Stimulated activated CD4-positive, alpha-beta T cell treated with anti-CD3 and anti-CD28 coated beads, Interleukin-2, amount 100 ng/mL, for 48 hours (primary cell): ENCODE measurements around the gene ELF2.
"Not testable (repeated sequence)": the region's sequence is repeated elsewhere in the genome, so short reads cannot be mapped to it uniquely, and the experiment has no call there.

ENCODE experiments used
- DNase-seq, 2 donors: peaks; one replicate each; pipeline ENCODE4 v3.0.0-alpha.2; 2020

Gene ELF2

DNA sequence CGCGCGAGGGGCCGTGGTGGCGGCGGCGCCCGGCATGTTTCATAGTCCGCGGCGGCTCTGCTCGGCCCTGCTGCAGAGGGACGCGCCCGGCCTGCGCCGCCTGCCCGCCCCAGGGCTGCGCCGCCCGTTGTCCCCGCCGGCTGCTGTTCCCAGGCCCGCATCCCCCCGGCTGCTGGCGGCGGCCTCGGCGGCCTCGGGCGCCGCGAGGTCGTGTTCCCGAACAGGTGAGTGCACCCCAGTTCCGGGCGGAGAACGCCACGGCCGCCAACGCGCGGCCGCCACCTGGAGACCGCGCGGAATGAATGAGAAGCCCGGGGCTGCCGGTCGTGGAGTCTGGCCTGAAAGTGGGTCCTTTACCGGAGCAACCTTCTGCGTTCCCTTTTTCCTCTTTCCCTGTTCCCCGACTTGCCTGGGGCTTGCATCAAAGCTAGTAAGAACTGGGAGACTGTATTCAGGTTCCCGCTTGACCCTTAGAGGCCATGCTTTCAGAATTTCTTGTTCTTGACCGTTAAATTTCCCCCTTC is 161.0 kb downstream of the ELF2 start:
- peak; percentile 31 to 36 for DNase-seq

DNA sequence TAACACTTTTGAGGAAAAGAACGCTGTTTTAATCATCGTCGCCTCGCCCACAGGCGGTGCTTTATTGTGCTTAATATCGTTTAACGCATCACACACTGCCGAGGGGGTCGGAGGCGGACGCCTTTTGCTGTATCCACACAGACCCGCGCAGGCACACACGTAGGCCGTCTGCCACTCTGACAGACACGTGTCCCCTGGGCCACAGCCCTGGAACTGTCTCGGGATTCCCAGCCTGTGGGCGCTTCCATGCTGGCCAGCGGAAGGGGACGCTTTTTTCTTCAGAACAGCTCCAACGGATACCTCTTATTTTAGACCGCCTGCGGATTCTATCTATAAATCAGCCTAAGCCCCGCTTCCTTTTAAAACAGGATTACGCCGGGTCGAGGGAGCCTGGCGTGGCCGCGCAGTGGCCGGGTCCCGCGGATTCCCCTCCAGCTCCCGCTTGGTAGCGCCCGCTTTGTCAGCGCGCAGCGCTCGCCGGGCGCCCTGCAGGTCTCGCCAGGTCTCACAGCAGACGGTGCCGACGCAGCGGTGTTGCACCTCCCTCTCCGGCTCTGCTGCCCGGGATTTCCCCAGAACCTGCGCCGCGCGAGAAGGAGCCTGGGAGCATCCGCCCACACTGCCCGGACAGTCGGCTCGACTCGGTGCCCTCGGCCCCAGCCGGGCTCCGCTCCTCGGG is 161.6 kb downstream of the ELF2 start, which contains the start of gene NOCT:
Gene NOCT, plus strand, starts transcription at position 513 of the 679 bp plus-strand sequence. CDS start 201 bp downstream, outside the sequence.
- peak; percentile 85 to 88 for DNase-seq

DNA sequence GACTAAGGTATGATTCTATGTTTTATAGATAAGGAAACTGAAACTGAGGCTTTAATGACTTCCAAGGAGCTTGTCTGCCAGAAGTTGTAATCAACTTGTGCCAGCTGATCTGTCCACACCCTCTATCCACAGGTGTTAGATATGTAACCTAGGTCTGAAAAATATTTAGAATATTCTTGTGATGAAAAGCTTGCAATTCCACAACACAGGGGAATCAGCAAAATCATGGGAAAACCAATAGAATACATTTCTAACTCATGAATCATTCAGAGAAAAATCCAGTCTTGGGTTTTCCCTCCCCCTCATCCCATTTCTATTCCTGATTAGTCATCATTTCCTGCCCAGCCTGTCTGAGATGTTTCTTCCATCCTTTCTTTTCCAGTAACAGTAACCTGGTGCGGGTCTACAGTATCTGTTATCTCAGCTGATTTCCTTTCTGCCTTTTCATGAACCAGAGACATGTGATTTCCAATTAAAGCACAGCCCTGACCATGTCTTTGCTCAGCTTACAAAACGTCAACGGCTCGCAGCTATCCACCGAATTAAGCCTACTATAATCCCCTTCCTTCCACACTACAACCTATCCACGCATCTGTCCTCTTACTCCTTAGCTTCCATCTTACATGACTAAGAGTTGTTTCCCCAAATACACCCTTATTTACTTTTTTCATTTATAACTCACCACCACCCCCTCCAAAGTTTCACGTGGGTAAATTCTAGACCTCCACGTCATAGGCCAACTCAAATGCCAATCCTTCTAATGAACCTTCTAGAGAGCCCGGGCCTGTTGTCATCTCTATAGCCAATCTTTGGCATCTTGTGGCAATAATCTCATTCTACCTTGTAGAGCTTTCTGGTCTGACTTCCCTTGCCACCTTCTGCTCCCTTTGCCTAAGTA is 162.4 kb downstream of the ELF2 start:
- DNase-seq, result peak in 1 of 2 donors; percentile 7

DNA sequence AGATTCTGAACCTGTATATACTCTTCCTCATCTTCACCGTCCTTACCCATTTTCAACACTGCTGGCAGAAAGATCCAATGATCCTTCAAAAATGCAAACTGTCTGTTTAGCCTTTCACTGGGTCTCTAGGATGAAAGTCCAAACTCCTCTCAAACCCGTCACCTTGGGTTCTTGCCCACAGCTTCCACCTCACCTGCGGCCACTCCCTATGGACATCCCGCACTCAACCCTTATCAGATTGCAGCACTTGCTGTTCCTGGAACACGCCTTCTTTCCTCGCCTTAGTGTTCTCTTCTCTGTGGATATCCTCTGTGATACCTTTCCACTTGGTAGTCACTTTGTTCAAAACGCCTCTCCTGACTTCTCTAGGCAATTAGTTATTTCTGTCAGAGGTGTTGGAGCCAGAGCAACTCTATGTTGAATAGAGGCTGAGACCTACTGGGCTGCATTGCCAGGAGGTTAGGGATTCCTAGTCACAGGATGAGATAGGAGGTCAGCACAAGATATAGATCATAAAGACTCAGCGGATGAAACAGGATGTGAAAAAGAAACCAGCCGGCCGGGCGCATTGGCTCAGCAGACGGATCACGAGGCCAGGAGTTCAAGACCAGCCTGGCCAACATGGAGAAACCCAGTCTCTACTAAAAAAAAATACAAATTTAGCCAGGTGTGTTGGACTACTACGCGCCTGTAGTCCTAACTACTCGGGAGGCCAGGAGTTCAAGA is 165.6 kb downstream of the ELF2 start:
- no peak for DNase-seq

DNA sequence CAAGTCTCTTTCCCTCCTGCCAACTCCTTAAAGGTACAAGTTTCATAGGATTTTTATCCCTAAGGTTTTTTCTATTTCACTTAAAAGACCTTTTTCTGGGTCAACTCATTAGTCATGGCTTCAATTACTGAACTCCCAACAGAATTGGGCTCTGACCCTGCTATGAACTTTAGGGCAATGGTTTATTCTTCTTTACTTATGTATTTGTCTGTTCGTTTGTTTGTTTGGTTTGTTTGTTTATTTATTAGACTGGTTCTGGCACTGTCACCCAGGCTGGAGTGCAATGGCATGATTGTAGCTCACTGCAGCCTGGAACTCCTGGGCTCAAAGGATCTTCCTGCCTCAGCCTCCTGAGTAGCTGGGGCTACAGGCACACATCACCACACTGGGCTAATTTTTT is 167.3 kb downstream of the ELF2 start:
- DNase-seq, result no peak

DNA sequence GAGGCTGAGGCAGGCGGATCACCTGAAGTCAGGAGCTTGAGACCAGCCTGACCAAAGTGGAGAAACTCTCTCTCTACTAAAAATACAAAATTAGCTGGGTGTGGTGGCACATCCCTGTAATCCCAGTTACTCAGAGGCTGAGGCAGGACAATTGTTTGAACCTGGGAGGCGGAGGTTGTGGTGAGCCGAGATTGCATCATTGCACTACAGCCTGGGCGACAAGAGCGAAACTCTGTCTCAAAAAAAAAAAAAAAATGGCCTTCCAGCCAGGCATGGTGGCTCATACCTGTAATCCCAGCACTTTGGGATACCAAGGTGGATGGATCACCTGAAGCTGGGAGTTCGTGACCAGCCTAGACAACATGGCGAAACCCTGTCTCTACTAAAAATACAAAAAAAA is 168.7 kb downstream of the ELF2 start:
- not testable (repeated sequence) for DNase-seq

DNA sequence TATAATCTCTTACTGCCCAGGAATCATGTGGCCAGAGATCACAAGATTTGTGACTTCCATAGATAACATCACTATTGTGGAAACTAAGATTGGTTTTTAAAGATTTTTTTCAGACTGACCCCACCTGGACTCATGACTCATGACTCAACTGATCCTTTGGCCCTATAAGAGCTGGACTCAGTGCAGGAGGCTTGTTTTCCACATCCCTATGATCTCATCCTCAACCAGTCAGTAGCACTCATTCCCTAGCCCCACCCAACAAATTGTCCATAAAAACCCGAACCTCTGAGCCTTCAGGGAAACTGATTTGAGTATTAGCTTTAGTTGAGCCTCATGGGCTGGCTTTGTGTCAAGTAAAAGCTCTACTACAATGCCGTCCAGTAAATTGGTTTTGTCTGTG is 169.4 kb downstream of the ELF2 start:
- DNase-seq, result no peak
